Right ventricle myocardium superior (tissue), 1 donor: Measurements from ENCODE around the gene TMEM63B. TPM values are rescaled to one million over a fixed set of nuclear protein-coding genes. Genes with fewer than 3 reads are reported as not detected.
A peak's percentile ranks its signal among the peaks of the same experiment; 100 is the strongest.
"Not testable (repeated sequence)": the region's sequence is repeated elsewhere in the genome, so short reads cannot be mapped to it uniquely, and the experiment has no call there.

Experiments used
- ATAC-seq: fragments of 200-7000 bp; cut with Tn5 transposase; one replicate; pipeline ENCODE4 v1.9.1; 2020; ENCODE audit warnings: mild to moderate bottlenecking; ENCODE audit not compliant: poor library complexity
- DNase-seq: peaks from one replicate; pipeline ENCODE4 v3.0.0-alpha.2; 2020
- intact Hi-C: fragments of 100-400 bp; cut with DNase I; formaldehyde crosslinking; loops from one replicate; pipeline ENCODE4 v1.11.2; 2022
- total RNA-seq: library from RNA; stranded (reverse); fragmentation: NEBNext Ultra II Directional; extraction: Animal tissue kit (Norgen Biotek cat#: 25700); gene quantifications from one replicate; pipeline ENCODE4 v1.2.1, GENCODE V29; 2021
- donor health status: DM: no; HTN: yes; CAD: no; lungs with severe emphysema.

Gene TMEM63B
- total RNA-seq, 1 donor from 2014 or later, result 46.3 TPM

GRCh38 chr6:44133981-44134711 lies 6.8 kb downstream of the TMEM63B start:
- ATAC-seq (no peak), DNase-seq (no peak)
- intact Hi-C loops, result no loop called here

GRCh38 chr6:44135173-44135758 lies 7.9 kb downstream of the TMEM63B start:
- intact Hi-C loops, result no loop called here
- ATAC-seq (no peak), DNase-seq (no peak)

- ATAC-seq, result no peak
- no peak for DNase-seq
- intact Hi-C loops, result no loop called here
Observed at GRCh38 chr6:44135875-44136274, 8.5 kb downstream of the TMEM63B start.

DNA sequence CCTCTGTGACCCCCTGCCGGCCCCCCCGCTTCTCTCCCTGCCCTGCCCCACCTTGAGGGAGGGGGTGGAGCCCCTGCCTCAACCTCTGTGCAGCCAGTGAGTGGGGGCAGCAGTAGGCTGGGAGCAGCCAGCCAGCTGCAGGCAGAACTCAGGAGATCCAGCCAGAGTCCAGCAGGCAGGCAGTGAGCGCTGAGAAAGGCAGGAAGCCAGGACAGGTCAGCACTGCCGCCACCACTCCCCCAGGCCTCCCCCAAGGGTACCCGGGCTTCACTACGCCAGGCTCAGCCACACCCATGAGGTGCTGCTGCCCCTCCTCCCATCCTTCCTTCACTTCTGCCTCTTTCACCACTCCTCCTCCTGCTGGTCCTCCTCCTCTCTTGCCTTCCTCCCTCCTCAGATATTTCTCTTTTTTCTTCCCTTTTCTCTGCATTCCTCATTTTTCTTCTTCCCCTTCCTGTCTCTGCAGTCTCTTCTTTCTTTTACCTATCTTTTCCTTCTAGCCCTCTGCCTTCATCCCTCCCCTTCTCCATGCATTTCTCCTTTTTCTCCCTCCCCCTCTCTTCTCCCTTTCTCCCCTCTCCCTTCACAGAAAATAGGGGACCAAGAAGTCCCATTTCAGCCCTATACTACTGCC lies 11.5 kb downstream of the TMEM63B start:
- ATAC-seq, result no peak
- intact Hi-C loops, result no loop called here

GRCh38 chr6:44139351-44139743 lies 12.0 kb downstream of the TMEM63B start:
- intact Hi-C loops, result no loop called here
- ATAC-seq (no peak), DNase-seq (no peak)

More for the DNA sequence above, 11.5 kb downstream of the TMEM63B start:
- DNase-seq, result no peak

DNA sequence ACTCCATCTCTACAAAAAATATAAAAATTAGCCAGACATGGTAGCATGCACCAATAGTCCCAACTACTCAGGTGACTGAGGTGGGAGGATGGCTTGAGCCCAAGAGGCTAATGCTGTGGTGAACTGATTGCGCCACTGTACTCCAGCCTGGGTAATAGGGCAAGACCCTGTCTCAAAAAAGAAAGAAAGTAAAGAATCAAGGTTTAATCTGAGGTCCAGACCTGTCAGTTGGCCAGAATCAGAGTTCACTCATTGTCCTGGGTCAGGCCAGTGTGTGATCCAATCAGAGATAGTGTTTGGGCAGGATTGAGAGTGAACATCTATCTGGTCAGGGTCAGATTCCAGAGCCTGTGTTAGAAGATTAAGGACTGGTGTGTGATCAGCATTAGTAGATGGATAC lies 15.5 kb downstream of the TMEM63B start:
- intact Hi-C loops, result no loop called here
- no peak for DNase-seq
- no peak for ATAC-seq

DNA sequence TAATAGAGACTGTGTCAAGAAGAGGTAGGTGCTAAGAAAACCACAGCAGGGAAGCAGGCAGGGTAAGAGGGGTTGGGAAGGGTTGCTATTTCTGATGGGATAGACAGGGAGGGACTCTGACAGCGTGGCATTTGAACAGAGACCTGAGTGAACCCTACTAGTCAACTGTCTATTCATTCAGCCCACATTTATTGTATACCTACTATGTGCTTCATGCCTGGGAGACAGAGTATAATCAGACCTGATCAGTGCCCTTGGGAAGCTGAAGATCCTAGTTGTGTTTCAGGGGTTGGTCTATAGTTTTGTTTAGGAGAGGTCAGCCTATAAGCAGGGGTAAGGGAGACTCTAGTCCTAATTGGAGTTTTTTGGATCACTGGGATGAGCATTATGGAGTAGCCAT lies 16.4 kb downstream of the TMEM63B start:
- ATAC-seq (no peak), DNase-seq (no peak)
- intact Hi-C loops, result no loop called here

DNA sequence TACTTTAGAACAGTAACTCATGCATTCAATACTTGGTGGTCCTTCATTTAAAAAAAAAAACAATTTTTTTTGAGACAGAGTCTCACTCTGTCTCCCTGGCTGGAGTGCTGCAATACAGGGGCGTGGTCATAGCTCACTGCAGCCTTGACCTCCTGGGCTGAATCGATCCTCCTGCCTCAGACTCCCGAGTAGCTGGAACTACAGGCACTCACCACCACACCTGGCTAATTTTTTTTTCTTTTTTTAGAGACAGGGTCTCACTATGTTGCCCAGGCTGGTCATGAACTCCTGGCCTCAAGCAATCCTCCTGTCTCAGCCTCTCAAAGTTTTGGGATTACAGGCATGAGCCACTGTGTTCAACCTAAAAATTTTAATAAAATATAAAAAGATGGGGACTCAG lies 17.2 kb downstream of the TMEM63B start:
- ATAC-seq, DNase-seq, intact Hi-C loops: not testable (repeated sequence)

- ATAC-seq (no peak), DNase-seq (no peak)
- intact Hi-C loops, result no loop called here
Observed at GRCh38 chr6:44145839-44146238, 18.5 kb downstream of the TMEM63B start.

GRCh38 chr6:44146685-44147084 lies 19.3 kb downstream of the TMEM63B start:
- no peak for DNase-seq
- intact Hi-C loops, result no loop called here
- ATAC-seq, result no peak

DNA sequence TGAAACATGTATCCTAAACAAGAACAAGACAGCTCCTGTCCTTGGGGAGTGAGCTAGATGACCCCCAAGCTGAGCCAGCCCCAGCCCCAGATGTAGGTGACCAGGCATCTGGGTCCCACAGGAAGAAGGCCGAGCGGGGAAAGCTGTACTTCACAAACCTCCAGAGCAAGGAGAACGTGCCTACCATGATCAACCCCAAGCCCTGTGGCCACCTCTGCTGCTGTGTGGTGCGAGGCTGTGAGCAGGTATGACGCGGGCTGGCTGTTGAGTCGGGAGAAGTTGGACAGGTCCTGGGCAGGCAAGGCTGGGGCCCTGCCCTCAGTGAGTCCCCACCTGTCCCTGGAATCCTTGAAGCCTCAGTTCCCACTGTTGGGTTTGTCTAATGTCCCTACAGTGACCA lies 19.9 kb downstream of the TMEM63B start:
- intact Hi-C loops, result no loop called here
- DNase-seq, result no peak
- no peak for ATAC-seq

- intact Hi-C loops, result no loop called here
- DNase-seq, result peak; percentile 38
- no peak for ATAC-seq
Observed at GRCh38 chr6:44148306-44148705, 21.0 kb downstream of the TMEM63B start.

GRCh38 chr6:44149369-44150012 lies 22.1 kb downstream of the TMEM63B start:
- intact Hi-C loops, result no loop called here
- DNase-seq, result no peak
- ATAC-seq, result no peak

- intact Hi-C loops, result no loop called here
- DNase-seq (no peak), ATAC-seq (no peak)
Observed at GRCh38 chr6:44150317-44150917, 23.1 kb downstream of the TMEM63B start.

GRCh38 chr6:44151348-44152108 lies 24.2 kb downstream of the TMEM63B start:
- DNase-seq (peak; percentile 86), ATAC-seq (peak; percentile 86)
- intact Hi-C loops, result loop anchor here (2.0 kb wide), 1 partner anchor 53 kb away; no protein-coding TSS in a partner anchor

DNA sequence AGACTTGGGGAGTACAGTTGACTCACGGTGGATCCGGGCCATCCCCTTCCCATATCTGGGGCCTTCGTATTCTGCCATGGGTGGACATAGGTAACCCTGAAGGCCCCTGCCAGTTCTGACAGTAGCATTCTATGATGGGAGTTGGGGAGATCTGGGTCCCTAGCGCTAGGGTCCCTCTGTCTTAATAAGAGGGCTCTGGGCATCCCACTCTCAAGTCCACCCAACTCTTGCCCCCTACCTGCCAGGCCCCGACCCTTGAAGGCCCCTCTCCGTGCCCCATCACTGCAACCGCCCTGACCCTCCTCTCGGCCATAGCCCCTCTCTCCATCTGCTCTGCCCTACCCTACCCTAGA lies 24.7 kb downstream of the TMEM63B start:
- intact Hi-C loops, result loop anchor here (2.0 kb wide), 1 partner anchor 53 kb away; no protein-coding TSS in a partner anchor
- no peak for DNase-seq
- no peak for ATAC-seq

GRCh38 chr6:44152533-44152932 lies 25.2 kb downstream of the TMEM63B start:
- intact Hi-C loops, result loop anchor here (2.0 kb wide), 1 partner anchor 54 kb away; no protein-coding TSS in a partner anchor

GRCh38 chr6:44154067-44154466 lies 26.7 kb downstream of the TMEM63B start:
- ATAC-seq (no peak), DNase-seq (no peak)
- intact Hi-C loops, result no loop called here

More at GRCh38 chr6:44152533-44152932, 25.2 kb downstream of the TMEM63B start:
- ATAC-seq (no peak), DNase-seq (no peak)
